ENCODE results near the gene ANKRD17.

The ANKRD17 gene

DNA sequence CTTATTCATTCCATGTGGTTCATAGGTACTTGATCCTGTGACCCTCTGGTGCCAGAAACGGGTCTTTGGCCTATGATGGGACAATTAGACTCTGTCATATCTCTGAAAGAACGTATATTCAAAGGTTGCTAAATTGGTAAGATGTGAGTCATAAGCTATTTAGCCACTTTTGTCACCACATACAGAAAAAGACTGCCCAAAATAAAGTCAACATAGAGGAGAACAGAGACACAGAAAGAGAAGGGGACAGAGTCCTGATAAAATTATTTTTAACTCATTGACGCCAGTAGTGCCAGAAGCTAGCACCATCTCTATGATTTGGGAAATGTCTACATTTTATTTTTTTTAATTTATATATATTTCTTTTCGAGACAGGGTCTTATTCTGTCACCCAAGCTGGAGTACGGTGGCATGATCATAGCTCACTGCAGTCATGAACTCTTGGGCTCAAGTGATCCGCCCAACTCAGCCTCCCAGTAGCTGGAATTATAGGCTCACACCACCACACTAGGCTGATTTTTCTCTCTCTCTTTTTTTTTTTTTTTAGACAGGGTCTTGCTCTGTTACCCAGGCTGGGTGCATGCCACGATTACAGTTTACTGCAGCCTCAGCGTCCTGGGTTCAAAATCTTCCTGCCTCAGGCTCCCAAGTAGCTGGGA, 96.9 kb downstream of the ANKRD17 start:
- H3K4me3 ChIP-seq (replicated peaks; ENCODE audit: low read depth, low read length), result no peak overlapping the region
- no peak for TF ChIP-seq CTCF (IDR thresholded peaks at IDR 0.05; ENCODE audit: low read length, missing control alignments)
- DNase-seq (ENCODE audit: low read depth), result peak; percentile 4

- DNase-seq (ENCODE audit: low read depth), result no peak
- TF ChIP-seq CTCF (IDR thresholded peaks at IDR 0.05; ENCODE audit: low read length, missing control alignments), result no peak
These were observed 102.2 kb downstream of the ANKRD17 start for GRCh38 chr4:73156394-73156793.

GRCh38 chr4:73152893-73153292, 105.7 kb downstream of the ANKRD17 start:
- TF ChIP-seq CTCF (IDR thresholded peaks at IDR 0.05; ENCODE audit: low read length, missing control alignments), result no peak
- no peak overlapping the region for H3K4me3 ChIP-seq (replicated peaks; ENCODE audit: low read depth, low read length)
- peak; percentile 23 for DNase-seq (ENCODE audit: low read depth)

More at GRCh38 chr4:73156394-73156793, 102.2 kb downstream of the ANKRD17 start:
- H3K4me3 ChIP-seq (replicated peaks; ENCODE audit: low read depth, low read length), result no peak overlapping the region

DNA sequence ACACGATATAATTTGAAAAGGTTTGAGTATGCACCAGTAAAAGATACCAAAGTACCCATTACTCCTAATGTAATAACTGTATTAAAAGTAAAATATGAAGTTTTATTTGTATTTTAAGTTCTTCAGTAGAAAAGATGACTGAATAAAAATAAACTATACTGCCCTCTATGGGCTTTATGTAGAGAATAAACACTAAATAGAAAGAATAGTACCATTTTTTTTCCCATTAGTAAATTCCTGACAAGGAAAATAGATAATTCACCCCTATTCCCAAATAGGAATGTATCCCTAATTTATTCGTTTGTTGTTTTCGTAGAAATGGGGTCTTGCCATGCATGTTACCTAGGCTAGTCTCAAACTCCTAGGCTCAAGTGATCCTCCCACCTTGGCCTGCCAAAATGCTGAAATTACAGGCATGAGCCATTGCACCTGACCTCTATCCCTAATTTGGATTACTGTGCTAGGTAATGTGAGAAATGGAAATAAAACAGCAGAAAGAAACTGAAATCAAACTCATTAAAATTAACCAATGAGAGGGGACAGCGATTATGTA, 115.5 kb downstream of the ANKRD17 start:
- DNase-seq (ENCODE audit: low read depth), result no peak
- TF ChIP-seq CTCF (IDR thresholded peaks at IDR 0.05; ENCODE audit: low read length, missing control alignments), result peak; percentile 11
- no peak overlapping the region for H3K4me3 ChIP-seq (replicated peaks; ENCODE audit: low read depth, low read length)

DNA sequence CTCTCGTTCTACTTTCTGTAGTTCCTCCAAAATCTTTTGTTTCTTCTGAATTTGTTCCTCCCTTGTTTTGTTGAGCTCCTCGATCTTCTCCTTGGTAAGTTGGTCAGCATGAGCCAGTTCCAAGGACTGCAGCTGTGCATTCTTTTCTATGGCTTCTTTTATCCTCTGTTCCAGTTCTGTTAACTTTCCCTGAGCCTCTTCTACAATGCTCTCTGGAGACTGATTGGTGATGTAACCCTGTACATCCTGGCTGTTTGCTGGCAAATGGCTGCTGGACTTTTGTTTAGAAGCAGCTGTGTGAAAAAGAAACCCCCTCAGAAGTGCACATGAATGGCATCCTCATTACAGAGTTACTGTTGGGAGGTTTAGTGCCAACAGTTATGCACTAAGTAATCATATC, 118.6 kb downstream of the ANKRD17 start:
- peak; percentile 31 for DNase-seq (ENCODE audit: low read depth)

GRCh38 chr4:73139245-73139644, 119.4 kb downstream of the ANKRD17 start:
- no peak for TF ChIP-seq CTCF (IDR thresholded peaks at IDR 0.05; ENCODE audit: low read length, missing control alignments)
- DNase-seq (ENCODE audit: low read depth), result no peak
- no peak overlapping the region for H3K4me3 ChIP-seq (replicated peaks; ENCODE audit: low read depth, low read length)

More for the DNA sequence above, 118.6 kb downstream of the ANKRD17 start:
- TF ChIP-seq CTCF (IDR thresholded peaks at IDR 0.05; ENCODE audit: low read length, missing control alignments), result no peak
- H3K4me3 ChIP-seq (replicated peaks; ENCODE audit: low read depth, low read length), result no peak overlapping the region

DNA sequence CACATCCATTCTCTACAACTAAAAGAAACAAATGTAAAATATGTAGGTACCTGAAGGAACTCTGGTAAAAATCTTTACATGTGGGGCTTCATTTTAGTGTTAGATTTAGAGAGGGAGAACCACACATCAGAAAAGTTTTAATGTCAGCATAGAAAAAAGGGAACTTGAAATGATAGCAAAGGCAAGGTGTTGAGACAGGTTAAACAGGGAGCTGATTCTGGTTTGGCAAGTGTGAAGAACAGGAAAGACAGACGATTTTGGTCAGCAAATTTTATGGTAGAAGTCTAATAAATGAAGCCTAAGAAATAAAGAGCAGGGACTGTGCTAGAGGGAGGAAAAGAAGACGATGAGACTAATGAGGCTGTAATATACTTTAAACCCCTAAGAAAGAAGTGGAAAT, 121.5 kb downstream of the ANKRD17 start:
- no peak for TF ChIP-seq CTCF (IDR thresholded peaks at IDR 0.05; ENCODE audit: low read length, missing control alignments)
- DNase-seq (ENCODE audit: low read depth), result no peak
- no peak overlapping the region for H3K4me3 ChIP-seq (replicated peaks; ENCODE audit: low read depth, low read length)

Measured in fibroblast of pulmonary artery (primary cell).